ES-I3 (cell line): ENCODE measurements around the gene HMSD.
"Not testable (repeated sequence)": the region's sequence is repeated elsewhere in the genome, so short reads cannot be mapped to it uniquely, and the experiment has no call there.

Experiments
- H3K36me3 ChIP-seq: 2 replicates; pipeline ENCODE4 v1.6.1; 2013; ENCODE audit warnings: mild to moderate bottlenecking, low read length, control low read depth, moderate library complexity; ENCODE audit not compliant: insufficient read depth
- H3K4me1 ChIP-seq: 2 replicates; pipeline ENCODE4 v1.6.1; 2013; ENCODE audit warnings: mild to moderate bottlenecking, control low read depth, low read length; ENCODE audit not compliant: insufficient read depth
- H3K9ac ChIP-seq: 2 replicates; pipeline ENCODE4 v1.6.1; 2013; ENCODE audit warnings: low read depth, mild to moderate bottlenecking, low read length, moderate library complexity
- H3K9me3 ChIP-seq: 2 replicates; pipeline ENCODE4 v1.6.1; 2013; ENCODE audit warnings: mild to moderate bottlenecking, low read length, moderate library complexity; ENCODE audit not compliant: control insufficient read depth, insufficient read depth

Gene HMSD

GRCh38 chr18:63936156-63936931 lies 12.8 kb upstream of the HMSD start:
- Histone ChIP-seq H3K9ac (peak overlapping the region; percentile 64; the same call in 1 of the 2 replicates), H3K4me1 (no peaks in the 10 kb centered on the region), H3K36me3 (no peaks in the 10 kb centered on the region), H3K9me3 (no peaks in the 10 kb centered on the region)

- Histone ChIP-seq H3K9ac (peak overlapping the region; percentile 64; the same call in 1 of the 2 replicates), H3K36me3 (no peaks in the 10 kb centered on the region), H3K9me3 (no peaks in the 10 kb centered on the region), H3K4me1 (no peaks in the 10 kb centered on the region)
Measured at GRCh38 chr18:63936932-63937393, 12.1 kb upstream of the HMSD start.

DNA sequence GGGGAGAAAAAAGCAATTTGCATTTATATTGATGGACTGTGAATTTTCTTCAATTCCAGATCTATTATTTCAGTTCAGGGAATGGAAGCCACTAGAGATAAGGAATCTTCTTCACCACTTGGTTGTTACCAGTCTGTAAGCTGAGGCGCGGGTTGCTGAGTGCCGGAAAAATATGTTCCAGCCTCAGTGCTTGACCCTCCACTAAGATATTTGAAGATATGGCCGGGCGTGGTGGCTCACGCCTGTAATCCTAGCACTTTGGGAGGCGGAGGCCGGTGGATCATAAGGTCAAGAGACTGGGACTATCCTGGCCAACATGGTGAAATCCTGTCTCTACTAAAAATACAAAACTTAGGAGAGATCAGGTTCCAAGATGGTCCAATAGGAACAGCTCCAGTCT lies 9.1 kb upstream of the HMSD start:
- no peak overlapping the region for H3K9ac ChIP-seq
- H3K9me3 ChIP-seq = no peaks in the 10 kb centered on the region
- H3K4me1 ChIP-seq = no peaks in the 10 kb centered on the region
- no peaks in the 10 kb centered on the region for H3K36me3 ChIP-seq

GRCh38 chr18:63940543-63941050 lies 8.5 kb upstream of the HMSD start:
- not testable (repeated sequence) for H3K9me3 ChIP-seq, H3K36me3 ChIP-seq, H3K4me1 ChIP-seq
- H3K9ac ChIP-seq = peak overlapping the region; percentile 24; the same call in 1 of the 2 replicates

- Histone ChIP-seq H3K4me1 (no peaks in the 10 kb centered on the region), H3K9me3 (no peaks in the 10 kb centered on the region), H3K36me3 (no peaks in the 10 kb centered on the region), H3K9ac (no peak overlapping the region)
Measured at GRCh38 chr18:63947051-63947790, 1.9 kb upstream of the HMSD start.

DNA sequence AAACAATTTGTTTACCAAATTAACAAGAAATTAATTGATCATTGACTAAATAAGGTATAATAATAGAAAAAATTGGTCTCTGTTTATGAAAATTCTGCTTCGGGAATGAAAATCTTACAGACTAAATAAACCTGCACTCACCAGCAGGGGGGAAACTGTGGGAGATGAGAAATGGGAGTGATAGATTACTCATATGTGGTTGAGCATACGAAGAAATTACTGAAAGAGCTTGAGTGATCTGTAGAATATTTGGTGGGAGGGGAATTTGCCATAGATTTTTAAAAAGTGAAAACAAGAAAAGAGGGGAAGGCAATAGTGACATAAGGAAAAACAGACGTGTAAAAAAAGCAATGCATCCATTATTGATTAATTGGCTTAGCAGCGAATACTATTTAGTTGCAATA lies 2.2 kb downstream of the HMSD start:
- Histone ChIP-seq H3K4me1 (no peaks in the 10 kb centered on the region), H3K36me3 (no peaks in the 10 kb centered on the region; the same call in 1 of the 2 replicates), H3K9me3 (no peaks in the 10 kb centered on the region), H3K9ac (no peak overlapping the region)

DNA sequence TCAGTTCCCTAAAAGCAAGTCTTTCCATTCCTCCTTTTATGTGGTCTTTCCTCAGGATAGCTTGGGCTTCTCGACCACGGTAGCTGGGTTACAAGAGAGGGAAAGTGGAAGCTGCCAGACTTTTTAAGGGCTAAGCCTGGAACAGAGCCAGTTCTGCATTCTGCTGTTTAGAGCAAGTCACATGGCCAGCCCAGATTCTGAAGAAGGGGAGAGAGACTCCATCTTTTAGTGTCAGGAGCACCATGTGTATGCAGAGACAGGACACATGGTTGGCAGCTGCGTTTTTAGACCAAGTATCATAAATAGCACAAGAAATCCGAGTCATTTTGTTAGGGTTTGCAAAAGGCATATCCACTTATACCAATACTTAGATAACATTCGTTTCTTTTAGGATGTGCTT lies 4.7 kb downstream of the HMSD start:
- Histone ChIP-seq H3K9me3 (no peaks in the 10 kb centered on the region), H3K4me1 (no peaks in the 10 kb centered on the region), H3K36me3 (no peaks in the 10 kb centered on the region; the same call in 1 of the 2 replicates), H3K9ac (no peak overlapping the region)

GRCh38 chr18:63956755-63957154 lies 7.7 kb downstream of the HMSD start:
- Histone ChIP-seq H3K9me3 (no peaks in the 10 kb centered on the region), H3K9ac (no peak overlapping the region), H3K36me3 (no peaks in the 10 kb centered on the region; the same call in 1 of the 2 replicates), H3K4me1 (no peaks in the 10 kb centered on the region)

GRCh38 chr18:63960891-63961290 lies 11.8 kb downstream of the HMSD start:
- no peaks in the 10 kb centered on the region for H3K4me1 ChIP-seq
- no peaks in the 10 kb centered on the region for H3K9me3 ChIP-seq
- H3K36me3 ChIP-seq = no peaks in the 10 kb centered on the region
- H3K9ac ChIP-seq = no peak overlapping the region

DNA sequence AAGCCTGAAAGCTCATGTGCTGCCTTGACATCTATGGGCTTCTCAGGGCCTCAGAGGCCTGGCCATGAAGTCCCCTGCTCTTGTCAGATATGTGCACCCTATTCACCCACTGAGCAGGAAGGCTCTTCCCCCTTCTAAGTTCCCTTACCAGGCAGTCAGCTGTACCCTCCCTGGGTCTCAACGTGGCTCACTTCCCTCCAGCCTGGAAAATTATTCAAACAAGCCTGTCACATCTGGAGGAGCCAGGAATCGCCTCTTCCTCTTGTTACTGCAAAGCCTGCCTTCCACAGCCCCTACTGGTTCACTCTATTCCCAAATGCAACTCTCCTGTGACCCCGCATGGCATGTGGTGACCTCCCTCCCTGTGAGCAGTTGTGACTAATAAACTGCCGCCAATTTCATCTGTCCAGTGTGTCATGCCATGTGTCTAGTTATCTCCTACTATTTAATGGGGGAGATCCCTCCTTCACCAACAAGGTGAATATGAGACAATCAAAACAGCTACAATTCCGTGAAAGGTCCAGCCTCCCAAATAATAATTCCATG lies 12.4 kb downstream of the HMSD start:
- H3K9me3 ChIP-seq = no peaks in the 10 kb centered on the region
- no peaks in the 10 kb centered on the region for H3K36me3 ChIP-seq
- H3K4me1 ChIP-seq = no peaks in the 10 kb centered on the region
- no peak overlapping the region for H3K9ac ChIP-seq

DNA sequence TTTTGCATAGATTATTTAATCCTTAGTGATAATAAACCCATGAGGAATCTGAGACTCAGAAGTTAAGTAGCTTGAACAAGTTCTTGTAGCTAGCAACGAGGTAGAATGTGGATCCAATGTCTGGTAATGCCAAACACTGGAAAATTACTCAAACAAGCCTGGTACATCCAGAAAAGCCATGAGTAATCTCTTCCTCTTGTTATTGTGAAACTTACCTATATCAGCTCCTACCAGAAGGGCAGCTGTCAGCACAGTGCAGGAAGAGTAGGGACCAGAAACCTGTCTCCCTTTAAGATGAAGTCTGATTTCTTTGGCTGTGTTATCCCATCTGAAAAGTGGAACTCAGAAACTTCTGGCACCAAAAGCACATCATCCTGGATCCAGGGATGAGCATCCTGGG lies 13.0 kb downstream of the HMSD start:
- H3K9ac ChIP-seq = no peak overlapping the region
- no peaks in the 10 kb centered on the region for H3K4me1 ChIP-seq
- no peaks in the 10 kb centered on the region for H3K36me3 ChIP-seq
- H3K9me3 ChIP-seq = no peaks in the 10 kb centered on the region

DNA sequence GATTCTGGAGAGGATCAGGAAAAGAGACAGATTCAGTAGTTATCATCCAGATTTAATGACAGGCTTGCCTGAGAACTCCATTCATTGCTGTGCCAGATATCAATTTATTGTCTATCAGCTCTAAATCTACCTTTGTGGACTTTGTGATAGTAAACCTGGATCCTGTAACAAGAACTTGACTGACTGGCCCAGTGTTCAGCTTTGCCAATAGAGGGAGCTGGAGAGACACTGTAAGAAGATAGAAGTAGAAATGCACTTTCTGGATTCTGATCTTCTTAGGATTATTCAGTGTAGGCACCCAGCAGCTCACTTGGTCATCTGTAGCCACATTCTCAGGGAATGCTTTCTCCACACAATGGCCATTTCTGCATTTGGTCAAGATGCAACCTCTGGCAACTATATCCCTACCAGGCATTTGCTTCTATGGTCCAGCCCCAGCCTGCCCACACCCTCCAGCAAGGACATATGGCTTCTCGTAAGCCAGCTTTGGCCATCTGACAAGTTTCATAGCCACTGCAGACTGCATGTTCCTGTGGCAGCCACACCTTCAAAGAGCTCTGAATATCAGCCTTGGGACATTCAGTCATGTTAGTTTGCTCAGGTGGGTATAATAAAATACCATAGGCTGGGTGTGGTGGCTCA lies 14.6 kb downstream of the HMSD start:
- Histone ChIP-seq H3K36me3 (no peaks in the 10 kb centered on the region), H3K9me3 (no peaks in the 10 kb centered on the region), H3K4me1 (no peaks in the 10 kb centered on the region), H3K9ac (no peak overlapping the region)

- Histone ChIP-seq H3K4me1 (no peaks in the 10 kb centered on the region), H3K9ac (no peak overlapping the region), H3K36me3 (no peaks in the 10 kb centered on the region), H3K9me3 (no peaks in the 10 kb centered on the region)
Measured at GRCh38 chr18:63964908-63965307, 15.8 kb downstream of the HMSD start.

DNA sequence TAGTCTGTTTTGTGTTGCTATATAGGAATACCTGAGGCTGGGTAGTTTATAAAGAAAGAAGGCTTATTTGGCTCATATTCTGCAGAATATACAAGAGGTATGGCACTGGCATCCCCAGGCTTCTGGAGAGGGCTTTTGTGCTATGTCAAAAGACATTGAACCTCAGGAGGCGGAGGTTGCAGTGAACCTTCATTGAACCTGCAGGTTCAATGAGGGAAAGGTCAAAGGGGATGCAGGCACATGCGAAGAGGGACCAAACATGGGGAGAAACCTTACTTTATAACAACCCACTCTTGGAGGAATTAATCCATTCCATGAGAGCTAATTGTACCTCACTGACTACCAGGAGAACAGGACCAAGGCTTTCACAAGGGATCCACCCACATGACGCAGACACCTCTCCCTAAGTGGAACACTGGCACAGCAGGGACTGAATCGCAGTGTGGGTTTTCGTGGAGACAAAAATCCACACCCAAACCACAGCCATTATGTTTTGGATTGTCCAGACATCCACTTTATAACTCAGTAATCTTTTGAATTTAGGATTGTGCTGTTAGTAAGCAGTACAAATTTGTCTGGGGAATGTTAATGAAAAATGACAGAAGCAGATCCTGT lies 16.7 kb downstream of the HMSD start:
- Histone ChIP-seq H3K4me1 (no peaks in the 10 kb centered on the region), H3K36me3 (no peaks in the 10 kb centered on the region), H3K9me3 (no peaks in the 10 kb centered on the region), H3K9ac (no peak overlapping the region)
